ENCODE results near the gene KRTAP10-8. TPM values are rescaled to one million over a fixed set of nuclear protein-coding genes. Genes with fewer than 3 reads are reported as not detected.
A peak's percentile ranks its signal among the peaks of the same experiment; 100 is the strongest.

Gene KRTAP10-8
- total RNA-seq, 1 experiment from 2014 or later, result not detected

GRCh38 chr21:44596068-44596725 is 15.7 kb upstream of the KRTAP10-8 start:
- Mint-ChIP-seq H3K4me1 (peaks cover 52% of the 10 kb centered on the region), H3K27me3 (ENCODE audit: low read depth) (no peaks in the 10 kb centered on the region; the same call in 1 of the 2 replicates), H3K36me3 (no peaks in the 10 kb centered on the region), H3K9me3 (no peaks in the 10 kb centered on the region), H3K27ac (no peak overlapping the region), H3K4me3 (no peak overlapping the region)
- DNase-seq (ENCODE audit: low spot score), result no peak
- POLR2A ChIA-PET, result no interaction called here
- CTCF ChIA-PET, result interaction anchor here (1.4 kb wide), 1 partner anchor 108 kb away, joined by 3 read pairs; no protein-coding TSS in a partner anchor
- TF ChIP-seq, protein P1, sequence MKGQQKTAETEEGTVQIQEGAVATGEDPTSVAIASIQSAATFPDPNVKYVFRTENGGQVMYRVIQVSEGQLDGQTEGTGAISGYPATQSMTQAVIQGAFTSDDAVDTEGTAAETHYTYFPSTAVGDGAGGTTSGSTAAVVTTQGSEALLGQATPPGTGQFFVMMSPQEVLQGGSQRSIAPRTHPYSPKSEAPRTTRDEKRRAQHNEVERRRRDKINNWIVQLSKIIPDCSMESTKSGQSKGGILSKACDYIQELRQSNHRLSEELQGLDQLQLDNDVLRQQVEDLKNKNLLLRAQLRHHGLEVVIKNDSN (CRISPR knock-in tag; IDR thresholded peaks at IDR 0.05), result no peak
- TF ChIP-seq NR1H2 (CRISPR knock-in tag; IDR thresholded peaks at IDR 0.05) (no peak), FOXP4 (CRISPR knock-in tag; IDR thresholded peaks at IDR 0.05) (no peak), FOXK1 (CRISPR knock-in tag; IDR thresholded peaks at IDR 0.05) (no peak), ERG (CRISPR knock-in tag; IDR thresholded peaks at IDR 0.05) (no peak), CREB1 (CRISPR knock-in tag; IDR thresholded peaks at IDR 0.05) (no peak), NFE2L1 (CRISPR knock-in tag; IDR thresholded peaks at IDR 0.05) (no peak), TP53 (CRISPR knock-in tag; IDR thresholded peaks at IDR 0.05) (no peak)
- TF ChIP-seq, protein P2, sequence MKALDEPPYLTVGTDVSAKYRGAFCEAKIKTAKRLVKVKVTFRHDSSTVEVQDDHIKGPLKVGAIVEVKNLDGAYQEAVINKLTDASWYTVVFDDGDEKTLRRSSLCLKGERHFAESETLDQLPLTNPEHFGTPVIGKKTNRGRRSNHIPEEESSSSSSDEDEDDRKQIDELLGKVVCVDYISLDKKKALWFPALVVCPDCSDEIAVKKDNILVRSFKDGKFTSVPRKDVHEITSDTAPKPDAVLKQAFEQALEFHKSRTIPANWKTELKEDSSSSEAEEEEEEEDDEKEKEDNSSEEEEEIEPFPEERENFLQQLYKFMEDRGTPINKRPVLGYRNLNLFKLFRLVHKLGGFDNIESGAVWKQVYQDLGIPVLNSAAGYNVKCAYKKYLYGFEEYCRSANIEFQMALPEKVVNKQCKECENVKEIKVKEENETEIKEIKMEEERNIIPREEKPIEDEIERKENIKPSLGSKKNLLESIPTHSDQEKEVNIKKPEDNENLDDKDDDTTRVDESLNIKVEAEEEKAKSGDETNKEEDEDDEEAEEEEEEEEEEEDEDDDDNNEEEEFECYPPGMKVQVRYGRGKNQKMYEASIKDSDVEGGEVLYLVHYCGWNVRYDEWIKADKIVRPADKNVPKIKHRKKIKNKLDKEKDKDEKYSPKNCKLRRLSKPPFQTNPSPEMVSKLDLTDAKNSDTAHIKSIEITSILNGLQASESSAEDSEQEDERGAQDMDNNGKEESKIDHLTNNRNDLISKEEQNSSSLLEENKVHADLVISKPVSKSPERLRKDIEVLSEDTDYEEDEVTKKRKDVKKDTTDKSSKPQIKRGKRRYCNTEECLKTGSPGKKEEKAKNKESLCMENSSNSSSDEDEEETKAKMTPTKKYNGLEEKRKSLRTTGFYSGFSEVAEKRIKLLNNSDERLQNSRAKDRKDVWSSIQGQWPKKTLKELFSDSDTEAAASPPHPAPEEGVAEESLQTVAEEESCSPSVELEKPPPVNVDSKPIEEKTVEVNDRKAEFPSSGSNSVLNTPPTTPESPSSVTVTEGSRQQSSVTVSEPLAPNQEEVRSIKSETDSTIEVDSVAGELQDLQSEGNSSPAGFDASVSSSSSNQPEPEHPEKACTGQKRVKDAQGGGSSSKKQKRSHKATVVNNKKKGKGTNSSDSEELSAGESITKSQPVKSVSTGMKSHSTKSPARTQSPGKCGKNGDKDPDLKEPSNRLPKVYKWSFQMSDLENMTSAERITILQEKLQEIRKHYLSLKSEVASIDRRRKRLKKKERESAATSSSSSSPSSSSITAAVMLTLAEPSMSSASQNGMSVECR (CRISPR knock-in tag; IDR thresholded peaks at IDR 0.05; ENCODE audit: borderline replicate concordance), result no peak
- TF ChIP-seq, protein P3, sequence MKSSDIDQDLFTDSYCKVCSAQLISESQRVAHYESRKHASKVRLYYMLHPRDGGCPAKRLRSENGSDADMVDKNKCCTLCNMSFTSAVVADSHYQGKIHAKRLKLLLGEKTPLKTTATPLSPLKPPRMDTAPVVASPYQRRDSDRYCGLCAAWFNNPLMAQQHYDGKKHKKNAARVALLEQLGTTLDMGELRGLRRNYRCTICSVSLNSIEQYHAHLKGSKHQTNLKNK (CRISPR knock-in tag; IDR thresholded peaks at IDR 0.05), result no peak
- TF ChIP-seq, protein P4, sequence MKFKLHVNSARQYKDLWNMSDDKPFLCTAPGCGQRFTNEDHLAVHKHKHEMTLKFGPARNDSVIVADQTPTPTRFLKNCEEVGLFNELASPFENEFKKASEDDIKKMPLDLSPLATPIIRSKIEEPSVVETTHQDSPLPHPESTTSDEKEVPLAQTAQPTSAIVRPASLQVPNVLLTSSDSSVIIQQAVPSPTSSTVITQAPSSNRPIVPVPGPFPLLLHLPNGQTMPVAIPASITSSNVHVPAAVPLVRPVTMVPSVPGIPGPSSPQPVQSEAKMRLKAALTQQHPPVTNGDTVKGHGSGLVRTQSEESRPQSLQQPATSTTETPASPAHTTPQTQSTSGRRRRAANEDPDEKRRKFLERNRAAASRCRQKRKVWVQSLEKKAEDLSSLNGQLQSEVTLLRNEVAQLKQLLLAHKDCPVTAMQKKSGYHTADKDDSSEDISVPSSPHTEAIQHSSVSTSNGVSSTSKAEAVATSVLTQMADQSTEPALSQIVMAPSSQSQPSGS (CRISPR knock-in tag; IDR thresholded peaks at IDR 0.05; ENCODE audit: borderline replicate concordance, low read depth), result no peak
- ATAC-seq, result no peak

DNA sequence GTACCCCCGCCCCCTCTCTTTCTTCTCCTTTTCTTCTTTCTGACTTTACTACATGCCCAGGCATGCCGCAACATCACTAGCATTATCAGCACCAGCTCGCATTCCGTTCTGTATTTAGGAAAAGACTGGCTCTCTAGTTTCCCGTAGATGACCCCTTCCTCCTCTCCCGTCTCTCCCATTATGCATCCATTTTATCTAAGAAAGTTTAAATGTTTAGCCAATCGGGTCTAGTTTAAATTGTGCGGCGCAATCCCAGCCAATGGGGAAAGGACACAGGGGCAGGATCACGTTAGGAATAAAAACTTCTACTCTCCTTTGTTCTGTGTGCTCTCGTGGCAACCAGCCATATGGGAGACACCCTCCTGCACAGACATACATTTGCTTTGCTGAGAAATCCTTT is 13.8 kb upstream of the KRTAP10-8 start:
- no peak for TF ChIP-seq ZNF281 (CRISPR knock-in tag; IDR thresholded peaks at IDR 0.05)
- ChIA-PET POLR2A (no interaction called here), CTCF (no interaction called here)
- Mint-ChIP-seq H3K4me1 (peaks cover 52% of the 10 kb centered on the region), H3K27ac (peak overlapping the region; percentile 86), H3K9me3 (no peaks in the 10 kb centered on the region), H3K4me3 (no peak overlapping the region), H3K36me3 (no peaks in the 10 kb centered on the region), H3K27me3 (ENCODE audit: low read depth) (no peaks in the 10 kb centered on the region; the same call in 1 of the 2 replicates)
- ATAC-seq (peak; percentile 49), DNase-seq (ENCODE audit: low spot score) (no peak)
